ENCODE data around the gene PBRM1.

DNA sequence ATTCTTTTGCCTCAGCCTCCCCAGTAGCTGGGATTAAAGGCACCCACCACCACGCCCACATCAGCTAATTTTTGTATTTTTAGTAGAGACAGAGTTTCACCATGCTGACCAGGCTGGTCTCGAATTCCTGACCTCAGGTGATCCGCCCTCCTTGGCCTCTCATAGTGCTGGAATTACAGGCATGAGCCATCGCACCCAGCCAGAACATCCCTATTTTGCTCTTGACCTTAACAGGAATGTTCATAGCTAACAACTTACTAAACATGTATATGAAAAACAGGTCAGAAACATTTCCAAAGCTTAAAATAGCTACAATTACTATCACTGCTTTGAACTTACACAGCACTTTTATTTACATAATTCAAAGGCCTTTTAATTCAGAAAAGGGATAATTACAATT, 115.6 kb downstream of the PBRM1 start:
- TF ChIP-seq, protein P1, sequence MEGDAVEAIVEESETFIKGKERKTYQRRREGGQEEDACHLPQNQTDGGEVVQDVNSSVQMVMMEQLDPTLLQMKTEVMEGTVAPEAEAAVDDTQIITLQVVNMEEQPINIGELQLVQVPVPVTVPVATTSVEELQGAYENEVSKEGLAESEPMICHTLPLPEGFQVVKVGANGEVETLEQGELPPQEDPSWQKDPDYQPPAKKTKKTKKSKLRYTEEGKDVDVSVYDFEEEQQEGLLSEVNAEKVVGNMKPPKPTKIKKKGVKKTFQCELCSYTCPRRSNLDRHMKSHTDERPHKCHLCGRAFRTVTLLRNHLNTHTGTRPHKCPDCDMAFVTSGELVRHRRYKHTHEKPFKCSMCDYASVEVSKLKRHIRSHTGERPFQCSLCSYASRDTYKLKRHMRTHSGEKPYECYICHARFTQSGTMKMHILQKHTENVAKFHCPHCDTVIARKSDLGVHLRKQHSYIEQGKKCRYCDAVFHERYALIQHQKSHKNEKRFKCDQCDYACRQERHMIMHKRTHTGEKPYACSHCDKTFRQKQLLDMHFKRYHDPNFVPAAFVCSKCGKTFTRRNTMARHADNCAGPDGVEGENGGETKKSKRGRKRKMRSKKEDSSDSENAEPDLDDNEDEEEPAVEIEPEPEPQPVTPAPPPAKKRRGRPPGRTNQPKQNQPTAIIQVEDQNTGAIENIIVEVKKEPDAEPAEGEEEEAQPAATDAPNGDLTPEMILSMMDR (conservative IDR thresholded peaks at IDR 0.05; ENCODE audit: low read length): no peak
- TF ChIP-seq EZH2phosphoT487 (IDR thresholded peaks at IDR 0.05; ENCODE audit: borderline replicate concordance, low read depth, low read length): no peak
